Measurements from ENCODE around the gene ALX3. TPM values are rescaled to one million over a fixed set of nuclear protein-coding genes. Genes with fewer than 3 reads are reported as not detected.
A peak's percentile ranks its signal among the peaks of the same experiment; 100 is the strongest.

Gene ALX3
- total RNA-seq, 1 donor from 2014 or later: not detected

DNA sequence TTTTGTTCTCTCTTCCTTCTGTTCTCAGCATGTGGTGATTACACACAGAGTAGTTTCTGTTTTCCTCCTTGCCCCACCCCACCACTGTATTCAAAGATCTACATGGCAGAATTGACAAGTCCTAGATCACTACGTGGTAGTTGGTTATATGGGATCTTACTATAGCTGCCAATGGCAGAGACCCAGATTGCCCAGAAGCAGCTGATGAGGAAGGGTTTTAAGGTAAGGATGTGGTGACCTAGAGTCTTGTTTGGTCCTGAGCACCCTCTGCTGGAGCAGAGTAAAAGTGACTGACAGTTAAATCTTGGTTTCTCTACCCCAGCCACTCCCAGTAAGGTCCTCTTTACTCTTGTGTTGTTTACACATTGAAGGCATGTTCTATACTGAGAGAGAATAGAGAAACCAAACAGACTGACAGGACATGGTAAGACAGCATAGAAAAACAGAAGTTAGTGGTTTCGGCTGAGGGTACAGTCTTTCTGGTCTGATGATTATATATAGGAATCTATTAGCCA, 58.9 kb downstream of the ALX3 start:
- peaks cover 37% of the 10 kb centered on the region for H4K20me1 ChIP-seq (ENCODE audit: insufficient read depth, low read length)
- H3K27me3 ChIP-seq (ENCODE audit: insufficient read depth, low read length): no peaks in the 10 kb centered on the region
- H3K4me3 ChIP-seq (ENCODE audit: insufficient read depth, low read depth, low read length): no peak overlapping the region
- no peak for TF ChIP-seq EZH2 (IDR thresholded peaks at IDR 0.05; ENCODE audit: insufficient read depth, low read length)
- TF ChIP-seq, protein P1, sequence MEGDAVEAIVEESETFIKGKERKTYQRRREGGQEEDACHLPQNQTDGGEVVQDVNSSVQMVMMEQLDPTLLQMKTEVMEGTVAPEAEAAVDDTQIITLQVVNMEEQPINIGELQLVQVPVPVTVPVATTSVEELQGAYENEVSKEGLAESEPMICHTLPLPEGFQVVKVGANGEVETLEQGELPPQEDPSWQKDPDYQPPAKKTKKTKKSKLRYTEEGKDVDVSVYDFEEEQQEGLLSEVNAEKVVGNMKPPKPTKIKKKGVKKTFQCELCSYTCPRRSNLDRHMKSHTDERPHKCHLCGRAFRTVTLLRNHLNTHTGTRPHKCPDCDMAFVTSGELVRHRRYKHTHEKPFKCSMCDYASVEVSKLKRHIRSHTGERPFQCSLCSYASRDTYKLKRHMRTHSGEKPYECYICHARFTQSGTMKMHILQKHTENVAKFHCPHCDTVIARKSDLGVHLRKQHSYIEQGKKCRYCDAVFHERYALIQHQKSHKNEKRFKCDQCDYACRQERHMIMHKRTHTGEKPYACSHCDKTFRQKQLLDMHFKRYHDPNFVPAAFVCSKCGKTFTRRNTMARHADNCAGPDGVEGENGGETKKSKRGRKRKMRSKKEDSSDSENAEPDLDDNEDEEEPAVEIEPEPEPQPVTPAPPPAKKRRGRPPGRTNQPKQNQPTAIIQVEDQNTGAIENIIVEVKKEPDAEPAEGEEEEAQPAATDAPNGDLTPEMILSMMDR (IDR thresholded peaks at IDR 0.05; ENCODE audit: insufficient read depth, low read depth, low read length): peak; percentile 56
- DNase-seq (ENCODE audit: low read depth) (no peak), FAIRE-seq (peak; percentile 47)
- peaks cover 25% of the 10 kb centered on the region for H3K79me2 ChIP-seq (ENCODE audit: insufficient read depth, low read length)
- Mint-ChIP-seq H3K36me3 (ENCODE audit: low read depth, unreplicated experiment) (peaks cover 15% of the 10 kb centered on the region), H3K4me3 (ENCODE audit: unreplicated experiment) (no peak overlapping the region), H3K9me3 (ENCODE audit: unreplicated experiment) (no peaks in the 10 kb centered on the region), H3K27me3 (ENCODE audit: low read depth, unreplicated experiment) (no peaks in the 10 kb centered on the region), H3K27ac (ENCODE audit: unreplicated experiment) (no peak overlapping the region), H3K4me1 (ENCODE audit: low read depth, unreplicated experiment) (peaks cover 25% of the 10 kb centered on the region)
- H3K4me1 ChIP-seq (ENCODE audit: insufficient read depth, low read length): peaks cover under 1% of the 10 kb centered on the region
- H3K9me3 ChIP-seq (ENCODE audit: insufficient read depth, low read depth, low read length): no peaks in the 10 kb centered on the region
- H3K4me2 ChIP-seq (ENCODE audit: low read length): no peak overlapping the region
- H3K27ac ChIP-seq (ENCODE audit: low read depth, low read length): no peak overlapping the region
- H3K9ac ChIP-seq (ENCODE audit: low read length): no peak overlapping the region
- H2AFZ ChIP-seq (ENCODE audit: low read depth, low read length): no peak overlapping the region
- peaks cover 63% of the 10 kb centered on the region for H3K36me3 ChIP-seq (ENCODE audit: insufficient read depth, low read length)

Other genes starting within 250 kb of the ALX3 start
- gene CSF1, start 159.8 kb downstream of the ALX3 start, total RNA-seq: 12.3 and 17.5 TPM in 2 replicates
- 60.5 and 64.3 TPM in 2 replicates for gene AHCYL1, start 85.9 kb downstream of the ALX3 start, total RNA-seq
- gene STRIP1, start 36.0 kb downstream of the ALX3 start, total RNA-seq: 40.8 and 42.5 TPM in 2 replicates
- not detected in 2 replicates for gene UBL4B, start 41.8 kb upstream of the ALX3 start, total RNA-seq
- gene SLC6A17, start 79.8 kb upstream of the ALX3 start, total RNA-seq: 3.6 and 4.4 TPM in 2 replicates
- 2.6 and 3.1 TPM in 2 replicates for gene KCNC4, start 139.6 kb upstream of the ALX3 start, total RNA-seq

Data from astrocyte (in vitro differentiated cells and primary cell).